Ammon's horn (tissue), 1 donor: ENCODE measurements around the gene JPT2.
A peak's percentile ranks its signal among the peaks of the same experiment; 100 is the strongest.

Experiments
- DNase-seq: peaks from one replicate; pipeline ENCODE4 v3.0.0-alpha.2; 2016; ENCODE audit warnings: low spot score

Gene JPT2

GRCh38 chr16:1677942-1678499 lies at the start of gene JPT2:
JPT2 (plus strand) TSS chr16:1678279; CDS start chr16:1678313, 34 bp downstream.
- peak; percentile 97 for DNase-seq

- DNase-seq: no peak
These were observed 47.4 kb upstream of the JPT2 start for GRCh38 chr16:1630450-1631213.

- no peak for DNase-seq
These were observed 46.8 kb upstream of the JPT2 start for GRCh38 chr16:1631230-1631629.

- no peak for DNase-seq
These were observed 46.0 kb upstream of the JPT2 start for GRCh38 chr16:1631931-1632637.

GRCh38 chr16:1632638-1632970 lies 45.5 kb upstream of the JPT2 start:
- DNase-seq: no peak

GRCh38 chr16:1633310-1633709 lies 44.8 kb upstream of the JPT2 start:
- no peak for DNase-seq

- no peak for DNase-seq
These were observed 43.5 kb upstream of the JPT2 start for GRCh38 chr16:1634541-1634940.

- DNase-seq: no peak
These were observed 43.0 kb upstream of the JPT2 start for GRCh38 chr16:1635070-1635469.

GRCh38 chr16:1637526-1637925 lies 40.6 kb upstream of the JPT2 start:
- DNase-seq: no peak

GRCh38 chr16:1638757-1639156 lies 39.3 kb upstream of the JPT2 start:
- DNase-seq: no peak

GRCh38 chr16:1639282-1639681 lies 38.8 kb upstream of the JPT2 start:
- no peak for DNase-seq

- DNase-seq: no peak
These were observed 38.2 kb upstream of the JPT2 start for GRCh38 chr16:1639860-1640259.

- no peak for DNase-seq
These were observed 37.7 kb upstream of the JPT2 start for GRCh38 chr16:1640261-1640941.

- no peak for DNase-seq
These were observed 36.8 kb upstream of the JPT2 start for GRCh38 chr16:1641261-1641660.

- DNase-seq: peak; percentile 87
These were observed 35.9 kb upstream of the JPT2 start for GRCh38 chr16:1642148-1642547.

GRCh38 chr16:1642753-1643152 lies 35.3 kb upstream of the JPT2 start:
- DNase-seq: no peak

- DNase-seq: peak; percentile 40
These were observed 34.6 kb upstream of the JPT2 start for GRCh38 chr16:1643521-1643920.

GRCh38 chr16:1645914-1646525 lies 32.1 kb upstream of the JPT2 start:
- DNase-seq: no peak

GRCh38 chr16:1647856-1648255 lies 30.2 kb upstream of the JPT2 start:
- no peak for DNase-seq

- peak; percentile 58 for DNase-seq
These were observed 27.9 kb upstream of the JPT2 start for GRCh38 chr16:1650131-1650530.

- no peak for DNase-seq
These were observed 26.7 kb upstream of the JPT2 start for GRCh38 chr16:1651094-1651973.
